GM18498 (cell line): ENCODE results near the gene TBC1D14.

Experiments
- ATAC-seq: cut with Tn5 transposase; IDR thresholded peaks from one replicate; pipeline ENCODE4 v1.9.1; 2021; ENCODE audit warnings: mild to moderate bottlenecking, moderate library complexity; ENCODE audit not compliant: unreplicated experiment

The TBC1D14 gene

DNA sequence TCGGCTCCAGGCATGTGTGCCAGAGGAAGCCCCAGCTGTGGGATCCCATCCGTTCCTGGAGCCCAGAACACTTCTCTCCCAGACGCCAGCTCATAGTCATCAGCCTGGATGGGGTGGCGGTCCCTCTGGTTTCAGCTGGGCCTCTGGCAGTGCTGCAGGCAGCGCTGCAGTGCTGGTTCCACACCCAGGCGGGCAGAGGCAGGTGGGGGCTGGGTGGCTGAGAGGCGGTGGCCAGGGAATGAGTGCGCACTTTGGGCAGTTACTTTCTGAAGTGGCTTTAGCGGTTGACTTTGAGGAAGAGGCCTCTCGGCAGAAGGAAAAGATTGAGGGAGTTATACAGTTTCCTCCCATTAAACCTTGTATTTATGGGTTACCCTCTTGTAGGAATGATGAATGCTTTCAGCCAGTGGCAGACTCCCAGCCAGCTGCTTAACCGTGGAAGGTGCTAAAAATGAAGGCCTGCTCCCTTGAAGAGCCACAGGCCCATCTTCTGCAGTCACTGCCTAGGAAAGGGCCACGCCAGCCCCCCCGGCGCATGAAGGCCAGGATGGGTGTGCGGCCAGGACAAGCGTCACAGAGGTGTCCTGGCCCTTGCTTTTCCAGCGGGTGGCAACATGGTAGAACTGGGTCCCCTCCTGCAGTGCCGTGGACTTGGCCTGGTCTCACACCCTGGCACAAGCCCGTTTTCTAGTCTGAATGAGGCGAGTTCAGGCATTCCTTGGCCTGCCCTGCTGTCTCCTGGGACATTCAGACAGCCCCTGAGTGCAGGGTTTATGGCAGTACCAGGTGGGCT is 143.5 kb downstream of the TBC1D14 start:
- no peak for ATAC-seq

DNA sequence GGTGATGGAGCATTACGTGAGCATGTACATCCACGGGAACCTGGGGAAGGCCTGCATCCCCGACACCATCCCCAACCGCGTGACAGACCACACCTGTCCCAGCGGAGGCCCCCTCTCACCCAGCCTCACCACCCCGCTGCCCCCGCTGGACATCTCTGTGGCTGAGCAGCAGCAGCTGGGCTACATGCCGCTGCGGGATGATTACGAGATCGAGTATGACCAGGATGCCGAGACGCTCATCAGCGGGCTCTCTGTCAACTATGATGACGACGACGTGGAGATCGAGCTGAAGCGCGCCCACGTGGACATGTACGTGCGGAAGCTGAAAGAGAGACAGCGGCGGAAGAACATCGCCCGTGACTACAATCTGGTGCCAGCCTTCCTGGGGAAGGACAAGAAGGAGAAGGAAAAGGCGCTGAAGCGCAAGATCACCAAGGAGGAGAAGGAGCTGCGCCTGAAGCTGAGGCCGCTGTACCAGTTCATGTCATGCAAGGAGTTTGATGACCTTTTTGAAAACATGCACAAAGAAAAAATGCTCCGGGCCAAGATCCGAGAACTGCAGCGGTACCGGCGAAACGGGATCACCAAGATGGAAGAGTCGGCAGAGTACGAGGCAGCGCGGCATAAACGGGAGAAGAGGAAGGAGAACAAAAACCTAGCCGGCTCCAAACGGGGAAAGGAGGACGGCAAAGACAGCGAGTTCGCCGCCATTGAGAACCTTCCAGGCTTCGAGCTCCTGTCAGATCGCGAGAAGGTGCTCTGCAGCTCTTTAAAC is 144.7 kb downstream of the TBC1D14 start:
- no peak for ATAC-seq

DNA sequence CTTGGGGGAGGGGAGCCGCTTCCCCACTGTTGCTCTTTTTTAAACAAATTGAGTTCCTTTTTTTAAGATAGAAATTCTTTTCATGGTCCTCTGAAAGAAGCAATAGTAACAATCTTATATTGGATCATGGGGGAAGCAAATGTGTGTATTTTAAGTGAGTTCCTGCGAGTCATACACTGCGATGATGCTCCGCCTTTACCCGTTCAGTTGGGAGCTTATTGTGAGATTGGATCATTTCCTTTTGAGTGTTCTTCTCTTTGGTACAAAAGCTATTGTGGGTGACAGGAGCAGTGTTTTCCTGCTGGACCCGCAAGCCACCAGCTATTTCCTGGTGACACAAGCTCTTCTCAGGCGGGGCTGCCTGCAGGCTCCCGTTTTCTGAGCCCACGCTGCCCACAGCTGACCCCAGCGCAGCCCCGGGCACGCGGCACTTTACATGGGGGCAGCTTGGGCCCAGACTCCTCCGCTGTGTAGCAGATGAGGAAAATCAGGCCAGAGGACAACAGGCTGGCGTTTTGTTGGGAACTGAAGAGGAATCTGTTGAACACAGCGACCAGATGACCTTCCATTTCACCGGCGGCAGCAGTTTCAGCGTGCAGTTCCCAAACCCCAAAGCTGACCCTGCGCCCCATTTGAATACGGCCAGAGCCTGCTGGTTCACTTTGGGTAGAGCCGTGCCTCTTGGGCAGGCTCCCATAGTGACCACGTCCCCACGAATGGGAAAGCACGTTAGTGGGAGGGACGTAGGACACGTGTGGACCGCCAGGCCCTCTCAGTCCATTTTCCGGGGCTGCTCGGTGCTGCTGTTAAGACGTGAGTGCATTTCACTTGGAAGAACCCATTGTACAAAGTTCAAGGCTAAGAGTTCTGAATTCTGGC is 145.7 kb downstream of the TBC1D14 start:
- no peak for ATAC-seq

DNA sequence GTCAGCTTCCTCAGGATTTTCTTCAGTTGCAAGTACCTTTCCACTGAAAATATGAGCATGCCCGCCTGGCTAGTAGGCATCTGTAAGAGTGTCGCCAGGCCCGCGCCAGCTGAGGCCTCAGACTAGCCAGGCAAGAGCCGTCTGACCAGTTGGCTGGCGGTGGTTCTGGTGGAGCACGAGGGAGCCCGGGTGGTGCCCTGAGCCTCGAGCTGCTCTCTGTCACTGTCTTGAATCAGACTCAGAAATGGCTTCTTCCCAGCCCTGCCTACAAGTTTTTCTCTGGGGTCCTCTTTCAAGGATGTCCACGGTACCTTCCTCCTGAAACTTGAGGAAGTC is 146.3 kb downstream of the TBC1D14 start:
- ATAC-seq: no peak

DNA sequence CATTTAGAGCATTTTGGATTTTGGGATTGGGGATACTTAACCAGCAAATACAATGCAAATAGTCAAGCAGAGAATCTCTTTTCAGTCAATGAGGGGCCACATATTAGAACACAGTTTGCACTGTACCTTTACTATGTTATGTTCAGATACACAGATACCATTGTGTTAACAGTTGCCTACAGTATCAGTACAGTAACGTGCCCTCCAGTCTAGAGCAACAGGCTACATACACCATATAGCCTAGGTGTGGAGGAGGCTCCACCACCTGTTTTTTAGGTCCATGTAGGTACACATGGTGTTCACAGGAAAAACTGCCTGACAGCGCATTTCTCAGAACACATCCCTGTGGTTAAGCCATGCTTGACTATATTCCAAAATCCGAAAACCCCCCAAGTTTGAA is 149.2 kb downstream of the TBC1D14 start:
- ATAC-seq: peak; percentile 29

DNA sequence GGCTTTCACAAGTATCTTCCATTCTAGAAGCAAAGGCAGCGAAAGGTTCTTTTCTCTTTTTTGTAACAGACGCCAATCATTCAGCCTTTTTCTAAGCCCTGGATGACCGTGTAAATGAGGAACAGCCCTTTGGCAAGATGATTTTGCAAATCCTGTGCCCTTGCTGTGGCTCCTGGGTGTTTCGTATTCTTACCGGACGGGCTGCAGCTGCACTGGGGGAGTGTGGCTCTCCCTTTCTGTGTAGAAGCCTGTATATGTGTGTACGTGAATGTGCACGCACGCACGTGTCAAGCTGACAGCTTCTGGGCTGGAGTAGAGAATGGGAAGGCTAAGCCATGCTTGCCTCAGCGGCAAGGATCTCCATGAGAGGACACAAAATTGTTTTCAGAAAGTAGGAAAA is 150.0 kb downstream of the TBC1D14 start:
- no peak for ATAC-seq

DNA sequence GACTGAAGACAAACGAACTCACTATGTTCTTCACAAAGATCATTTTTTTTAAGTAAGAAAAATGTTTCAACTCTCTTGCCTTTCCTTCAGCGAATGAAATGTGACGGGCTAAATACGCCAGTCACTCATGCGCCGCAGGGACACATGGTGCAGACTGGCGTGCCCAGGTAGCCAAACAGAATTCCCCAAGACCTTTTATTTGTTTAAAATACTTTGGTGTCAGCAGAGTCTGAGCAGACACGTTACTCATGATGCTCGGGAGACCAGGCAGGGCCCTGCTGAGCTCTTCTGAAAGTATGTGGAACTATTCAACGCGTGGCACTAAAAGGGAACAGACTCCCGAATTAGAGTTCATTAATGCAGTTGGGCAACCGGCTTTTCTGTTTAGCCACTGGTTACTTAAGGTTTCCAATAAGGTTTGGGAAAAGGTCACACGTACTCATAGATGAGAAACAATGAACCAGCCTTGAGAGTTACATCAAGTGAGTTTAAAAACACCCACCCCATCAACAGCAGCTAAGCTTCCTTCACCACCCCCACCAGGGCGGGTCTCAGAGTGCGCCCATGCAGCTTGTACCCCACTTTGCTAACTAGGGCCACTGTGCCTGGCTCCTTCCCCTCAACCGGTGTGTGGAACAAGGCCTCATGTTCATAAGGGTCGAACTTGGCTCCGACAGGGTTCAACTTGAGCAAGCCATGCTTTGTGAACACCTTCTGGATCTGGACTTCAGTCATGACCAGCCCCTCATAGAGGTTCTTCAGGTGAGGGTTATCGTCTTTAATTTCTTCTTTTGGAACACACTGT is 150.9 kb downstream of the TBC1D14 start:
- no peak for ATAC-seq

DNA sequence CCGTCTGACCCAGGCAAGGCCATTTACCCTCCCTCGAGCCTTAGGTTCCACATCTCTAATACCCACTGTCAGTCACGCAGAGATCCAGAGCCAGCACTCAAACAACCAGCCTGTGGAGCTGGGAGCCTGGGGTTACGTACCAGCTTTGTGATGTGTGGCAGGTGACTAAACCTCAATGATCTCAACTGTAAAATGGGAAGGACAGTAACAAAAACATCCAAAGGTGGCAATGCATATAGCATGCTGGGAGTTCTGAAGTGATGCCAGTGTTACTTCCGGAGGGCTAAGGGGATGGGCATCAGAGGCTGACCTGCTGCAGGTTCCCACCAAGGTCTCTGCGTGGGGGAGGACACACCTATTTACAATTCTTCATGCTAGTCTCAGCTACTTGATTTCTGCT is 152.2 kb downstream of the TBC1D14 start:
- ATAC-seq: no peak

DNA sequence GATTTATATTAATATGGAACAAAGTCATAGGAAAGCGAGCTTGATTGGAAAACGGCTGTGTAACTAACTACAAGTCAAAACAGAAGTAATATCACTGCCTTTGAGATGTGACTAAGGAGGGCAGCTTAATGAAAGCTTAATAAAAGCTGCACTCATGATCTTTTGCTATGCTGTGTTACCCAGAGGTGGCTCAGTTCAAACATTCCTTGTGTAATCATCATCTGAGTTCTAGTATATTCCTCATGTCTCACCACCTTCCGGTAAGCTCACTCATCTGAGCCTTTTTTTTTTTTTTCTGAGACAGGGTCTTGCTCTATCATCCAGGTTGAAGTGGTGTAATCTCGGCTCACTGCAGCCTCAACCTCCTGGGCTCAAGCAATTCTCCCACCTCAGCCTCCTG is 153.2 kb downstream of the TBC1D14 start:
- no peak for ATAC-seq

DNA sequence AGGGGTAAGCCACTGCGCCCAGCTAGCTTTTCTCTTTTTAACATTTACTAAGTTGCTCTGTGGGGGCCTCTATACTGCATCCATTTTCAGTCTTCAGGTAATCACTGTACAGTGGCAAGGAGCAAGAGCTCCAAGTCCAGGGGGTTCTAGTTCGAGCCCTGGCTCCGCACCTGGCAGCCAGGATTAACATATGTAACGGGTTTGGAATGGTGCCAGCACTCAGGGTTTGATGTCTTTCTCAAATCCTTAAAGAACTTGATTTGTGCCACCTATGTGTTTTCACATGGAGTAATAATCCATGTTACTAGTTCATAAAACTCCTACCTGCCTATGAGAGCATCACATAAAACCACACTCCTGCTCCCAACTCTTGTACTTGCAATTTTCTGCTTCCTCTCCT is 153.7 kb downstream of the TBC1D14 start:
- ATAC-seq: no peak

DNA sequence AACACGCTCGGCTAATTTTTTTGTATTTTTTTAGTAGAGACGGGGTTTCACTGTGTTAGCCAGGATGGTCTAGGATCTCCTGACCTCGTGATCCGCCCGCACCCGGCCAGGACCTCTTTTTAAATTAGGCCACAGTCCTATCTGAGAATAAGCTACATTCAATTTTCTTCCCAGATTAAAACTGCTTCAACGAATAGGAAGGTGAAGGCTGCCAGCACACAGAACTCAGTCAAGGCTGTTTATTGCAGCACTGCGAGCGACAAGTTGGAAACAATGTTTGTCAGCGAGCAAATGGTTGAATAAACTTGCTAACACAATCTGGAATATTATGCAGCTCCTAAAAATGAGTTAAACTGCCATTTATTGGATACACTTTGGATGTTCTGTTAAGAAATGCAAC is 156.4 kb downstream of the TBC1D14 start:
- ATAC-seq: no peak

DNA sequence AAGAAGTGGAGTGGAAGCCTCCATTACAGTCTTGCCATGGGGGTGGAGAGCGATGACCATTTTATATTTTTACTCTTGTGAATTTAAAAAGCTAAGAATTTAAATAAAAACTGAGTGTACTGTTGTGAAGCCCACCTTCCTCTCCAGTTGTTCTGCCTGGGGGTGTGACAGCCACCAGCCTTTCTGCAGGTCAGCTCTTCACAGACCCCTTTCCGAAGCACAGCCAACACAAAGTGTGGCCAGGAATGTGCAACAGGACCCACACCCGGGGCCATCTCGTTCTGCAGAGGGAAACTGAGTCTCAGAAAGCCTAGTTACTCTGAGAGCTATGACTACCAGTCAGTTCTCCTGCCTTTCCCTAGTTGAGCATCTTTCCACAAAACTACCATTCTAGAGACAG is 156.9 kb downstream of the TBC1D14 start:
- ATAC-seq: no peak

DNA sequence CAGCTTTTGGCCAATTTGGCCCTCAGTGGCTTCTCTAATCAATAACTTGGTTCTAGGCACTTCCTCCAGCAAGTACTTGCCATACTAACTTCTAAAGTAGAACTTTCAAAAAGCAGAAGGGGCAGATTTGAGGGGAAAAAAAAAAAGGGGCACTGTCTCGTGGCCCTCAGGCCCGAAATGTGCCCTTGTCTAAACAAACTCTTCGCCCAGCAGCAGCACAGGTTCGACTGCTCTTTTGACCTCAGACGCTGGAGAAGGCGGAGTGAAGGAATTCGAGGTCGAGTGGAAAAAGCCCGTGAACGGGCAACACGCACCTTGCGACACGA is 157.5 kb downstream of the TBC1D14 start:
- ATAC-seq: no peak

DNA sequence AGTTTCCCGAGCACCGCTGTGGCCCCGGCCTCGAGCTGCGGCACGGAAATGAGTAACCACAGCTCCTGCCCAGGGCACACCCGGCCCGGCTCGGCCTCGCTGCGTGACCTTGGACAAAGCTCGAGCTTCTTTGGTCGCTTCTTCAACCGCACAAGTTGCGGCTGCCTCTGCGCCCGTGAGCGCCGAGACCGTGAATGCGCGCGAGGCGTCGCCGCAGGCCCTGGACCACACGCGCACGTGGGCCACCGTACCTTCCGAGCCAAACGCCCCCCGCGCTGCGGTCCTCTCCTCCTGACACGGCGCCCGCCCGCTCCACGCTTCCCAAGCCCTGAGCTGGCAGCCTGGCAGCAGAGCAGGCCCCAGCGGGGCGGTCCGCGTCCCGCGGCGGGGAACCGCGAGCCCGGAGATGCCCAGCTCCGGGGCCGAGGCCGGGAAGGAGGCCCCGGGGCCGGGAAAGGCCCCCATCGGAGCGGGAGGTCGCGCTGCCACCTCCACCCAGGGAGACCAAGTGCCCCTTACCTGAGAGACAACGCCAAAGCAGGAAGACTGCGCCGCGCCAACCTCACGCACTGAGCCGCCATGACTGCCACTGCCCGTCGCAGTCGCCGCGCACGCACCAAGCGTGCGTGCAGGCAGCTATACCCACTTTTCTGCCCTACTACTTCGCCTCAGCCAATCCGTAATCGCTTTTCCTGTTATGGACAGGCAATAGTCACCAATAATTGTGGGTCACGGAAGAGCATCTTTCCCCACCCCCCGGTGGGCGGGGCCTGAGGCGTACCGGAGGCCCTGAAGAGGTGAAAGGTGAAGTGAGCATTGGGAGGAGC is 158.0 kb downstream of the TBC1D14 start, which contains the start of gene GRPEL1:
Gene GRPEL1, minus strand, starts transcription at position 613 of the 827 bp plus-strand sequence. Its CDS starts 32 bp downstream, at position 581.
- ATAC-seq: peak; percentile 94

DNA sequence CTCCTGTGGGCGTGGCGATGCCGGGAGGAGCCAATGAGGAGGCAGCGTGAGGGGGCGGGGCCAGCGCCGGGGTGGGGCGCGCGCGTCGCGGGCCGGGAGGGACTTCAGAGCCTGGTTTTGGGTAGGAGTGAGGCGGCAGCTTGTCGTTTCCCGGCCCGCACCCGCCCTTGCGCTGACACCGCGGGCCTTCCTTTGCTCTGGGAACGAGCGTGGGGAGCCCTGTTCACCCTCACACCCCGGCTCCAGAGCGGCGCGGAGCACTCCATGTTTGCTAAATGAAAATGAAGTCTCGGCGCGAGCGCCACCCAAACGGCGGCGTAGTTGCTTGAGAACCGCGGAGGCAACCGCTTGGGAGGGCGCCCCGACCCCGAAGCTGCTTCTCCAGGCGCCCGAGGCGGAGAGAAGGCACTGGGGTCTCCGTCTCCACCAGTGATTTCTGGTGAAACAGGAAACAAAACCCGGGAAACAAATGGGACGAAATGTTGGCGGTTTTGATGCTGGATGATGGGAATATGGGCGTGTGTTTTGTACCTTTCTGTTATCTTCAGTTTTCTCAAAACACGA is 158.7 kb downstream of the TBC1D14 start:
- ATAC-seq: peak; percentile 20

DNA sequence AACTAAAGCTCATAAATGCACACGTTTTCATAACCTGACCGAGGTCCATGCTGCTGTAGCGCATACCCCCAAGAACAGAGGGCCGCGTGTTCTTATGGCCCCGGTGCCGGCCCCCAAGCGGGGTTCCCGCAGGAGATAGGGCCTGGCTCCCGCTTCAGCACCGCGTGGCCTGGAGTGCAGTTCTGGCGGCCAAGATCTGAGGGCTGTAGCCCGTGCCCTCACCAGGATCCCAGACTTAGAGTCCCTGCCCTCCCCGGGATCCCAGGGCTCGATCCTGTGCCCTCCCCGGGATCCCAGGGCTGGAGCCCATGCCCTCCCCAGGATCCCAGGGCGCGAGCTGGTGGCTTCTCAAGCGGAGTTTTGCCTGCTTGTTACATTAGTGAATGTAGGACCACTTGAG is 159.3 kb downstream of the TBC1D14 start:
- no peak for ATAC-seq

DNA sequence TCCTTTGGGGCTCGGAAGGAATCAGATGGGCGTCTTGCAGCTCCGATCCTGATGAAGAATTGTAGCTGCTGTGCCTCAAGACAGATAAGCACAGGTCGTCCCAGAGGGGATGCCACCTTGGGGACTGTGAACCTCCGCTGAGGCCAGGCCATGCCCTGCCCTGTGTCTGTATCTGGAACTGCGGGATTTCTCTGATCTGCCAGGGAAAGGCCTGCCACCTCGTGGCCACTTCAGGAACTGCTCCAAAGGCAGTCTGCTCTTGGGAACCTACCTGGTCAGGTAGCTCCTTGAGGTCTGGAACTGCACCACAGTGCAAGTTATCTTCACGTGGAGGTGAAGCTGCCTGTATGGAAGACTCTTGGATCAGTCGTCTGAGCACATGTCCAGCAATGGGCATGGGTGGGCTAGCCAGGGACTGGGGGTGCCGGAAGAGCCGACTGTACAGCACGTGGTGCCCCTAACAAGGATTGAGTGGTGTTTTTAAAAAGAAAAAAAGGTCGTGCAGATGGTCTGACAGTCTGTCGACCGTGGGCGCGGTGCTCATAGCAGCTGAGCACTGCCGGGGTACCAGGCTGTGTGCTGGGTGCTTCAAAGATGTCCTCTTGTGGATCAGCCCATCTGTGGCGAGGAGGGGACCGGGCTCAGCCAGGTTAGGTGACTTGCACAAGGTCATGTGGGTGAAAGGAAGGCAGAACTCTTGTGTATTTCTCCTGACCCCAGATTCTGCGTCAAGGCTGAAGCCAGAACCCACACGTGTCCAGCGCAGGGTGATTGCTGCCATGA is 161.3 kb downstream of the TBC1D14 start:
- peak; percentile 31 for ATAC-seq

DNA sequence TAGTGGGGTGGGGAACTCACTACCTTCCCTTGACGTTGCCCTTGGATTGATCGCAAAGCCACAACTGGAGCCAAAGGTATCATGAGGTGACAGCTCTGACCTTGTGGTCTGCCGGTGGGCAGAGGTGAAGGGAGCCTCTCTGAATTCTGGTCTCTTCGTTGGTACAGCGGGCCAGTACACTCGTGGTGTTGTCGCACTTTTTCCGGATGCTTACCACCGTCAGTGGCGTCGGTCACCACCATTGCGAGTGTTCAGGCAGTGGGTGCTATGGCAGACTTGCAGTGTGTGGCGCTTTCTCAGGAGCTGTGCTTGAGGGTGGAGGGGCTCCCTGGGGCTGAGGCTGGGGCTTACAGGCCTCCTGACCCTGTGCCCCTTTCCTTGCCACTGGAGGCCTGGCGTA is 163.4 kb downstream of the TBC1D14 start:
- no peak for ATAC-seq
